Activated CD4-positive, CD25-positive, alpha-beta regulatory T cell treated with anti-CD3 and anti-CD28 coated beads, Interleukin-2, amount 50 U/mL, for 24 hours (primary cell): ENCODE measurements around the gene AASS.

Experiments used
- ATAC-seq, 2 donors: fragments of 150-1000 bp; cut with Tn5 transposase; one replicate each; pipeline ENCODE4 v1.10.0; 2021; ENCODE audit warnings: mild to moderate bottlenecking in 1 of 2, moderate library complexity in 1 of 2

Gene AASS

GRCh38 chr7:122103064-122103463 is 41.0 kb downstream of the AASS start:
- no peak for ATAC-seq

DNA sequence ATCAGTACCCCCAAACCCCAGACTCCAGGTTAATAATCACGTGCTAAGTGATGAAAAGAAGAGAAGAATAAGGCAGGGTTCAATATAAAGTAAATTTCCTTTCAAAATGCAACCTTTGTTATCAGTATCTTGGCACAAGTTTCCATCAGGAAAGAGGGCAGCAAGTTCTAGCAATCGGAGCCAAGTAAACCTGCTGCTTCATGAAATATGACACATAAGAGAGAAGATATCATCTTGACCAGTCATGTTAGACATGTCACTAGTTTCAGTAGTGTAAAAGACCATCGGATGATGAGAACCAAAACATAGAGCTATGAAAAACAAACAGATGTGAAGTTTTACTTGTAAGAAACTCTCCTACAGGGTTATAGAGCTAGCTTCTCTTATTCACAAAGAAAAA is 44.0 kb downstream of the AASS start:
- no peak for ATAC-seq

GRCh38 chr7:122095642-122096041 is 48.4 kb downstream of the AASS start:
- ATAC-seq, result no peak

DNA sequence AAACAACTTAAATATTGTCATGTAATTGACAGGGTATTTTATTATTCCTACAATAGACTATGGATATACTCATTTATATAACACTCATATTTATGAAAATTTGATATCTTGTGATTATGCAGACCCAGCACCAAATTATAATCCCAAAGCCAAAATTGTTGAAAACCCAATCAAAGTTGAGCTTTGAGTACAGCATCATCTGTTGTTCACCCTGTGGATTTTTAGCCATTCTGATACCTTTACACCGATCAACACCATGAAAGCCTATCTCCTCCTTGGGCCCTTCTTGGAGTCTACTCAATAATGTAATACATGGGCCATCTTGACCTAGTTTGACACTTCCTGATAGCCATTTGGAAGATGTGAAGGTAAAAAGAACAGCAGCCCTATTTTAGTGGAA is 49.5 kb downstream of the AASS start:
- ATAC-seq, result no peak

- ATAC-seq, result no peak
These were observed 50.9 kb downstream of the AASS start for GRCh38 chr7:122092964-122093797.

GRCh38 chr7:122082670-122083069 is 61.4 kb downstream of the AASS start:
- no peak for ATAC-seq

DNA sequence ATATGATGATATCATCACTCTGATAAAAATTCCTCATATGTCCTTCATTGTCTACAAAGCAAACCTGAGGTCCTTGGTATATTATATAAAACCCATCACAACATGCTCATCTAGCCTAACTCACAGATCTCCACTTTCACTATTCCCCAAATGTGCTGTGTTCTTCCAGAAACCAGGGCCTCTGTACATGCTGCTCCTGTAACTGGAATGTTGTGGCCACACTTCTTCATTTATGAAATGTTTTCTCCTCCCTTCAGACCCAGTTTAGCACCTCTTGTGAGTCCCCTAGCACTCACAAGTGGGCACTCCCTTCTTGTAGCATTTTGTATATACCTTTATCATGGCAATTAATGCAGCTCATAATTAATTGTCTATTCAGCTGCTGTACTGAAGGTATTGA is 61.9 kb downstream of the AASS start:
- ATAC-seq, result no peak

- ATAC-seq, result no peak
These were observed 70.4 kb downstream of the AASS start for GRCh38 chr7:122073635-122074034.

DNA sequence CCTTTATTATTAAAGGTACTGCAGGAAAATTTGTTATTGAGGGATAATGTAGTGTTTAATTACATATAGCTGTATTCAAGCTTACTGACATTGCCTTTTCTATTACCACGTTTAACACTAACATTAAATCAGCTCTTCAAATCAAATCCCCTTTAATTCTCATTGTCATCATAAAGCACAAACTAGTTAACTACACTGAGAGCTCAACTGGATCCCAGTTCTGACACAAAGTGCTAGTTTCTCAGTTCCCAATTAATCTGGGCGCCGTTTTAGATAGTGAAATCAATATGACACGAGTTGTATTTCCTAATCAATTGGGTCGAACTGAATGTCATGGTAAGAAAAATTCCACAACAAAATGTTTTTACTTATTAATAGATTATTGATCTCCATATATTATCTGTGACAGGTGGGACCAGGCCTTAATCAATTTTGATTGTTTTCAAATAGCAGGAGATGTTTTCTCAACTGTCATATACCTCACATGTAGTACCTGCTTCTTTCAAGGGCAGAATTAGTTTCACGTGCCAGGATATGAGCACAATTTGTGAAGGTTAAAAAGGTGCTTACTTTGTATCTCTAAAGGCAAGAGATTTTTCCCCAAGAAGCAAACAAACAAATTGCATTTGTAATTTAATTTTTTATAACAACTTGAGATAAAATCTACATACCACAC is 71.0 kb downstream of the AASS start:
- no peak for ATAC-seq

GRCh38 chr7:122072272-122072671 is 71.8 kb downstream of the AASS start:
- no peak for ATAC-seq

DNA sequence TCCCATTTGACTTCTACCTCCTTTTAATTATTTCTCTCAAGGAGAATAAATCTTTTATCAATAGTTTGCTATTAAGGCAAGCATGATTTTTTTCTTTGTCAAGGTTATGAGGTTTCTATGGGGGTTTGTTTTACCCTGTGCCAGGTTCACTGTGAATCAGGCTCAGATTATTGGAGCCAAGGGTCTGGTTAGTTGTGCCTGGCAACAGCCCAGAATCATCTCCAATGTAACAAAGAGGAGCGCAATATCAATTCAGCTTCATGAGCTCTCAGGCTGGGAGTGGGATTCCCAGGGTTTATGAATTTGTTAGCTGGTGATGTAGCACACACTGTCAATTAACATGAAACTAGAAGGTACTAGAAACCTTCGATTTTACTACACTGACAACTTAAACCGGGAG is 73.2 kb downstream of the AASS start:
- ATAC-seq, result no peak

DNA sequence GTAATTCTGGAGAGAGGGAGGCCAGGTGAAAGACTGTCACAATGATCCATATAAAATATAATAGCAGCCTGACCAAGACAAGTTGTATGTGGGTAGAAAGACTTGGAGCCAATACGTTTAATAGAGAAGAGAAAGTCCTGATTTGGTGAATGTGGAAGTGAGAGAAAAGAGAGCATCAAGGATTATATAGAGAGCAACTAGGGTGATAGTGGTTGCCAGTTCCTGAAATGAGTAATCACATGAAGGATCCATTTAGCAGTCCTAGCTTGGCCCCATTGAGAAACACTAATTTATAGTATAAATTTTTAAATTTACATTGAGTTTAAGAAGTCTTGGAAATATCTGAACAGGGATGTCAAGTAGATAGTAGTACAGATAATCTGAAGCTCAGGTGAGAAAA is 74.0 kb downstream of the AASS start:
- ATAC-seq, result no peak

DNA sequence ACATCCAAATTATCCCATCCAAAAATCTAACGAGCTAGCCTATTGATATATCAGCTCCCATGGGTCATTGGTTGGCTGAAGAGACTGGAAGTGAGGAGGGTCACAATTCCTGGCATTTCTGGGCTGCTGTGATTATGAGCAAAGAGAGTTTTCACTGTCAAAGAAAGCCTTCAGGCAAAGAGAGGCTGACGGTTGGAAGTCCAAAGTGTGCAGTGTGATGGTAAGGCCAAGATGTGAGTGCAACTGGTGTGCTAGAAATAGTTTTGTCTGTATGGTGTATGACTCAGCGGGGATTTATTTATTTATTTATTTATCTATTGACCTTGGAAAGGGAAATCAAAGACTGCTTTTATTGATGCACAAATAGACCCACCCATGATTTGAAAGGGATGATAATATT is 75.0 kb downstream of the AASS start:
- ATAC-seq, result no peak

GRCh38 chr7:122068046-122068445 is 76.0 kb downstream of the AASS start:
- ATAC-seq, result no peak

- ATAC-seq, result no peak
These were observed 77.0 kb downstream of the AASS start for GRCh38 chr7:122067077-122067476.

- ATAC-seq, result no peak
These were observed 79.1 kb downstream of the AASS start for GRCh38 chr7:122064971-122065370.

GRCh38 chr7:122063146-122063545 is 80.9 kb downstream of the AASS start:
- ATAC-seq, result no peak

- no peak for ATAC-seq
These were observed 84.5 kb downstream of the AASS start for GRCh38 chr7:122059542-122059941.

- ATAC-seq, result no peak
These were observed 87.1 kb downstream of the AASS start for GRCh38 chr7:122056977-122057376.

DNA sequence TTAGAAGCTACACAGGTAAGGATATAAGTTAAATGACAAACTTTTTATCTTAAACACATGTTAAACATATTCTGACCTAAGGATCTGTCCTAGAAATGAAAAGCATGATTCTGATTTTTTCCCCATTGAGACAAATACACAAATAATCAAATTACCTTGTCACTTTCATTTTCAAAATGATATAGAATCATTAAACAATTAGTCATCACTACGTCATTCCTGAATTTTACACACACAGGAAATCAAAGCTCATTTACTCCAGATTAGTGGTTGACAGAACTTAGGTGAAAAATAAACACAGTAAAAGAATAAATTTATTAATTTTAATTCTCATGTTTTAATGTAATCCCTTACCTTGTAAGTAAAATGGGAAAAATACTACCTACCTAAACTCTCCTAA is 89.0 kb downstream of the AASS start:
- no peak for ATAC-seq

GRCh38 chr7:122054393-122054792 is 89.7 kb downstream of the AASS start:
- ATAC-seq, result no peak

- no peak for ATAC-seq
These were observed 97.6 kb downstream of the AASS start for GRCh38 chr7:122046402-122046801.

GRCh38 chr7:122040147-122040546 is 103.9 kb downstream of the AASS start:
- no peak for ATAC-seq

GRCh38 chr7:122038904-122039303 is 105.1 kb downstream of the AASS start:
- no peak for ATAC-seq

DNA sequence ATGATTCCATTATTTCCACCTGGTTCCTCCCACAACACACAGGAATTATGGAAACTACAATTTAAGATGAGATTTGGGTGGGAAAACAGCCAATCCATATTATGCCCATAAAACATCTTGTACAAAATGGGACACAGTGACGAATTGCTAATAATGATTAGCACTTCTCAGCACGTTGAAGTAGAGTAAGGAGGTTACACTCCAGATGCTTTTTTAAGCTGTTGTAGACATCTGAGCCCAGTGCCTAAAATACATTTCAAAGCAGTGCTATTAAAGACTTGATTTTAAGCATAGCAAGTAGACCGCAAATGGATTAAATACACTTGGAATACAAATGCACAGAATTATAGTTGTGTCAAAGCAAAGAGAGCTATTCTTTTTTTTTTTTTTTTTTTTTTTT is 105.9 kb downstream of the AASS start:
- ATAC-seq, result no peak
